Stimulated activated CD8-positive, alpha-beta memory T cell treated with anti-CD3 and anti-CD28 coated beads, Interleukin-15, amount 100 ng/mL, for 1 hour (primary cell): ENCODE data around the gene LONP1.

ENCODE experiments used
- DNase-seq: peaks from one replicate; pipeline ENCODE4 v3.0.0-alpha.2; 2020; ENCODE audit warnings: low read depth

Gene LONP1

GRCh38 chr19:5678071-5678718 lies 41.8 kb downstream of the LONP1 start:
- DNase-seq, result no peak

- DNase-seq, result no peak
Measured at GRCh38 chr19:5677580-5677979, 42.4 kb downstream of the LONP1 start.

GRCh38 chr19:5677136-5677535 lies 42.8 kb downstream of the LONP1 start:
- DNase-seq, result no peak

GRCh38 chr19:5676772-5677105 lies 43.2 kb downstream of the LONP1 start:
- no peak for DNase-seq

DNA sequence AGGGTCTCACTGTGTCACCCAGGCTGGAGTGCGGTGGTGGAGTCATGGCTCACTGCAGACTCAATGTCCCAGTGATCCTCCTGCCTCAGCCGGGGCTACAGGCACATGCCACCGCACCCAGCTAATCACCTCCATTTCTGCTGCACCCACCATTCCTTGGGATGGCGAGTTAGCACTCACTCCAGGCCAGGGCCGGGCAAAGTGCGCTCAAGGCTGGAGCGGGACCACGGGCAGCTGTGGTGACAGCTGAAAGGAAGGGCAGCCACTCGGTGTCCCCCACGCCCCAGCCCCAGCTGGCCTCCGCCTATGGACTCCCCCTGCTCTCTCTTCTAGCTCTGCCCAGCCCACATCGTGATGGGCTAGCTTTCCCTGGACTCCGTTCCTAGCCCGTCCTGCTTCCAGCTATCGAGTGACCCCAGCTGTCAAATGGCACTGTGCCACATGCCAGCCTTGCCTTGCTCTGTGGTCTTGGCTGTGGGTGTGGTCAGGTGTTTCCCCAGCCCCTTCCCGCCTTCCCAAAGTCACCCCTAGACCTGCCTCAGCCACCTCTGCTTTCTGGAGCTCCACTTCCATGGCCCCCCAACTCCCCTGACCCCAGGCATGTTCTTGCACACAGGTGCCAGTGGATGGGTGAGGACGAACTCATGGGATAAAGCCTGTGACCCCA lies 43.7 kb downstream of the LONP1 start:
- DNase-seq, result no peak

GRCh38 chr19:5674714-5675113 lies 45.2 kb downstream of the LONP1 start:
- DNase-seq, result no peak

GRCh38 chr19:5673752-5674151 lies 46.2 kb downstream of the LONP1 start:
- no peak for DNase-seq

DNA sequence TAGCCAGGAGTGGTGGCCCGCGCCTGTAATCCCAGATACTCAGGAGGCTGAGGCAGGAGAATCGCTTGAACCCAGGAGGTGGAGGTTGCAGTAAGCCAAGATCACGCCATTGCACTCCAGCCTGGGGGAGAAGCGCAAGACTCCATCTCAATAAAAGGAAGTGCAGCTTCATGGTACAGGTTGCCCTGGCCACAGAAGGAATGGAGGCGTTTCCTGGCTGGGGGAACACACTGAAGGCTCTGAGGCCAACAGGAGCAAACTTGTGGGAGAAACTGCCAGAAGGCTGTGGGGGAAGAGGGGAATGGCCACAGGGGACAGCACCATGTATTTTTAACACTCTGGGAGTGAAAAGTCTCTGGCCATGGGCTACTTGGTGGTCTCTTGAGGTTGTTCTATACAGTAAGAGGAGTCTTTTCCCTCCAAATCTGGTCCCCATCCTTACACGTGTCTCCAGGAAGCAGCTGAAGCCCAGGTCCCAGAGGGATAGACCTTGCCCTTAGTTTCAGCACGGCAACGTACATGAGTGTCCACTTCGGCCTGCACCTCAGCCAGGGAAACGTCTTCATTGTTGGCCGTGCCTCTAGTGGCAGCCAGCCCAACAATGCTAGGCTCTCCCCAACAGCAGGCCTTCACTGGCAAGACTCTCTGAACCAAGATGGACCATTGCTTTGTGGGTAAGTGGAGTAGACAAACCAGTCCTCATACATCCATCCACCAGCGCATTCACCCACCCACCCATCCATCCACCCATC lies 47.1 kb downstream of the LONP1 start:
- no peak for DNase-seq

- no peak for DNase-seq
Measured at GRCh38 chr19:5671600-5671999, 48.3 kb downstream of the LONP1 start.

DNA sequence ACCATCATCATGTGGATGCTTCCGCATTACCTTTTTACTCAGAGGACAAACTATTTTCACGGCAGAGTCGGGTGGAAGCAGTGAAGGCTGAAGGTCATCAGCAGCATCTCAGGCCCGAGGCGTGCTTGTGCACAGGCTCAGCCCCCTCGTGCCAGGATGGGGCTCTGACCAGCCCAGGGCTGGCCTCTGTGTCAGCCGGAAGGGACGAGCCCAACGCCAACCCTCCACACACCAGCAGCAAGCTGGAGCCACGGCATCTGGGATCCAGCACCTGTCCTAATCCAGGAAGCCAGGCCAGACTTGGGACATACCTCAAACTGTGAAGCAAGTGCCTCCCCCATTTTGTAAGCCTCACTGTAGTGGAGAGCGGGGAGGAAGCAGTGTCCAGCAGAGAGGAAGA lies 50.7 kb downstream of the LONP1 start:
- DNase-seq, result no peak

- no peak for DNase-seq
Measured at GRCh38 chr19:5667751-5668271, 52.1 kb downstream of the LONP1 start.

GRCh38 chr19:5666921-5667610 lies 52.9 kb downstream of the LONP1 start:
- no peak for DNase-seq

GRCh38 chr19:5665781-5666513 lies 54.0 kb downstream of the LONP1 start:
- DNase-seq, result no peak

DNA sequence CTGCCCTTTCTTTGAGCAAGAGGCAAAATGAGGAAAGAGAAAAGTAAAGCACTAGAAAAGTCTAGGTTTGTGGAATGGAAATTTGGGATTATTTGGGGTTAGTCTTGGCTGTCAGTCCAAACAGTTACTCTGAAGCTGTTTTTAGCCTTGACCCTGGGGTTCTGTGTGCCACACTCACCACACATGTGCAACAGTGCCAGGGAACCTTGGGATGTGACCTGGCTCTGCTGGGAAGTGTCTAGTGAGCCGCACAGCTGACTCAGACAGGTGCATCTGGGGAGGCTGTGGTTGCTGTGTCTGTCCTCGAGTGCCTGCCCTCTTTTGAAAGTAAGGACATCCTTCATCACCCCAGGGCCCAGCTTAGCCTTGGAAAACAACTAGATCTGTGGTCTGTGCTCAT lies 55.4 kb downstream of the LONP1 start:
- DNase-seq, result no peak

GRCh38 chr19:5663904-5664303 lies 56.0 kb downstream of the LONP1 start:
- no peak for DNase-seq

GRCh38 chr19:5661483-5661882 lies 58.5 kb downstream of the LONP1 start:
- no peak for DNase-seq

DNA sequence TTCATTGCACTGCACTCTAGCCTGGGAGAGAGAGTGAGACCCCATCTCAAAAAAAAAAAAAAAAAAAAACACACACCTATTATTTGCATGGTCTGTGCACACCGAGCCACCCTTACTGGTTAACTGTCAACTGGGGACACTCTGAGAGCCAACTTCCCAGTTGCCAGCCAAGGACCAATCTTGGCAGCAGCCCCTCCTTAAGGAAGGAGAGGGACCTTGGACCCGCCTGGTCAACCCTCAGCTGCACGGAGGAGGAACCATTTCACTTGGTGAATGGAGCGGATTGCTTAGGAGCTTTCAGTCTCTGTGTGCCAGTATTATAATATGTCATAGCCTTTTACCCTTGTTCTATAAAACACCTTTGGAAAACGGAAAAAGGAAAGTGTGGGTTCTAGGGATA lies 64.5 kb downstream of the LONP1 start:
- DNase-seq, result no peak

GRCh38 chr19:5654931-5655330 lies 65.0 kb downstream of the LONP1 start:
- no peak for DNase-seq

DNA sequence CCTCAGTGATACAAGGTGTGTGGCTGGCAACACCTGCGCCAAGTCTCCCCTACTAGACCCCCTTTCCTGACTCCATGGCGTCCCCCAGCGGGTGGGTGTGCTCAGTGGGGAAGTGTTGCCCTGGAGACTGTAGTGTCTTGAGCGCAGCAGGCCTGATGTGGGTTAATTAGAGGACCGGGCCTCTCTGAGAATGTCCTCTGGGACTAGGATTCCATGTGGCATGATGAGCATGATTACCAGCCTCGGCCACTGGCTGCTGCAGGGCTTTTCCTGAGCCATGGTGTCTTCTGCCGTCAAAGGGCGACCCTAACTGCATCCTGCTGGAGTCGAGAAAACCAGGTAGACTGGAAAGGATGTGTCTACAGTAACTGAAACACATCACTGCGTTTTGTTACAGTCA lies 67.7 kb downstream of the LONP1 start:
- DNase-seq, result no peak

- DNase-seq, result no peak
Measured at GRCh38 chr19:5651361-5651760, 68.6 kb downstream of the LONP1 start.

GRCh38 chr19:5648464-5648863 lies 71.5 kb downstream of the LONP1 start:
- no peak for DNase-seq

GRCh38 chr19:5646703-5647102 lies 73.2 kb downstream of the LONP1 start:
- DNase-seq, result no peak
